HG02588 (cell line): ENCODE data around the gene SGMS1.
"Not testable (repeated sequence)": the region's sequence is repeated elsewhere in the genome, so short reads cannot be mapped to it uniquely, and the experiment has no call there.

Experiments
- ATAC-seq: cut with Tn5 transposase; IDR thresholded peaks from one replicate; pipeline ENCODE4 v1.9.1; 2021; ENCODE audit warnings: mild to moderate bottlenecking, moderate library complexity; ENCODE audit not compliant: unreplicated experiment

Gene SGMS1

DNA sequence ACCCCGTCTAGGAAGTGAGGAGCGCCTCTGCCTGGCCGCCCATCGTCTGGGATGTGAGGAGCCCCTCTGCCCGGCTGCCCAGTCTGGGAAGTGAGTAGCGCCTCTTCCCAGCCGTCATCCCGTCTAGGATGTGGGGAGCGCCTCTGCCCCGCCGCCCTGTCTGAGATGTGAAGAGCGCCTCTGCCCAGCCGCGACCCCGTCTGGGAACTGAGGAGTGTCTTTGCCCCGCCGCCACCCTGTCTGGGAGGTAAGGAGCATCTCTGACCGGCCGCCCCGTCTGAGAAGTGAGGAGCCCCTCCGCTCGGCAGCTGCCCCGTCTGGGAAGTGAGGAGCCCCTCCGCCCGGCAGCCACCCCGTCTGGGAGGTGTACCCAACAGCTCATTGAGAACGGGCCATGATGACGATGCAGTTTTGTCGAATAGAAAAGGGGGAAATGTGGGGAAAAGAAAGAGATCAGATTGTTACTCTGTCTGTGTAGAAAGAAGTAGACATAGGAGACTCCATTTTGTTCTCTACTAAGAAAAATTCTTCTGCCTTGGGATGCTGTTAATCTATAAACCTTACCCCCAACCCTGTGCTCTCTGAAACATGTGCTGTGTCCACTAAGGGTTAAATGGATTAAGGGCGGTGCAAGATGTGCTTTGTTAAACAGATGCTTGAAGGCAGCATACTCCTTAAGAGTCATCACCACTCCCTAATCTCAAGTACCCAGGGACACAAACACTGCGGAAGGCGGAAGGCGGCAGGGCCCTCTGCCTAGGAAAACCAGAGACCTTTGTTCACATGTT is 267.9 kb downstream of the SGMS1 start:
- ATAC-seq: not testable (repeated sequence)

DNA sequence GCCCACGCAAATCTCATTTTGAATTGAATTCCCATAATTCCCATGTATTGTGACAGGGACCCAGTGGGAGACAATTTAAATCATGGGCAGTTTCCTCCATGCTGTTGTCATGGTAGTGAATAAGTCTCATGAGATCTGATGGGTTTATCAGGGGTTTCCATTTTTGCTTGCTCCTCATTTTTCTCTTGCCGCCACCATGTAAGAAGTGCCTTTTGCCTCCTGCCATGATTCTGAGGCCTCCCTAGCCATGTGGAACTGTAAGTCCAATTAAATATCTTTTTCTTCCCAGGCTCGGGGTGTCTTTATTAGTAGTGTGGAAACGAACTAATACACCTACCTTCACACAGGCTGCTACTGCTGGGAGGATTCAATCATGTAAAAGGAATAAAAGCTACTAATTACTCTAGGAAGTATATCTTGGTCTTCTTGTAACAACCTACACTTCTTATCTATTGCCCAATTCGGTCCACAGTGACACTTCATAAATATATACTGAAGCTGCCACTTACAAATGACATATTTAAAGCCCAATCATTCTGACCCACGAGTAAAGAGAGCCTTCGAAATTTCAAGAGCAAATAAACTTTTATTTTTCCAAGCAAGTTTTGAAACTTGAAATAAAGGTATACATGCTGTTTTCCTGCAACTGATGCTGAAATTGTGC is 272.1 kb downstream of the SGMS1 start:
- no peak for ATAC-seq

DNA sequence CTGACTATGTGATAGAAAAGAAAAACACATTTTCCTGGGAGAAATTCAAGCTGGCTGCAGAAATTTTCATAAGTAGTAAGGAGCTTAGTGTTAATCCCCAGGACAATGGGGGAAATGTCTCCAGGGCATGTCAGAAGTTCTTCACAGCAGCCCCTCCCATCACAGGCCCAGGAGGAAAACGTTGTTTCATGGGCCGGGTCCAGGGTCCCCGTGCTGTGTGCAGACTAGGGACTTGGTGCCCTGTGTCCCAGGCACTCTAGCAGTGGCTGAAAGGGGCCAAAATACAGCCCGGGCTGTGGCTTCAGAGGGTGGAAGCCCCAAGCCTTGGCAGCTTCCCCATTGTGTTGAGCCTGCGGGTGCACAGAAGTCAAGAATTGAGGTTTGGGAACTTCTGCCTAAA is 273.4 kb downstream of the SGMS1 start:
- ATAC-seq: no peak

DNA sequence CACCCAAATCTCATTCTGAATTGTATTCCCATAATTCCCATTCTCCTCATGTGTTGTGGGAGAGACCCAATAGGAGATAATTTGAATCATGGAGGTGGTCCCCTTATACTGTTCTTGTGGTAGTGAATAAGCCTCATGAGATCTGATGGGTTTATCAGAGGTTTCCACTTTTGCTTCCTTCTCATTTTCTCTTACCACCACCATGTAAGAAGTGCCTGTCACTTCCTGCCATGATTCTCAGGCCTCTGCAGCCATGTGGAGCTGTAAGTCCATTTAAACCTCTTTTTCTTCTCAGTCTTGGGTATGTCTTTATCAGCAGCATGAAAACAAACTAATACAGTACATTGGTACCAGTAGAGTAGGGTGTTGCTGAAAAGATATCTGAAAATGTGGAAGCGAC is 274.2 kb downstream of the SGMS1 start:
- no peak for ATAC-seq

DNA sequence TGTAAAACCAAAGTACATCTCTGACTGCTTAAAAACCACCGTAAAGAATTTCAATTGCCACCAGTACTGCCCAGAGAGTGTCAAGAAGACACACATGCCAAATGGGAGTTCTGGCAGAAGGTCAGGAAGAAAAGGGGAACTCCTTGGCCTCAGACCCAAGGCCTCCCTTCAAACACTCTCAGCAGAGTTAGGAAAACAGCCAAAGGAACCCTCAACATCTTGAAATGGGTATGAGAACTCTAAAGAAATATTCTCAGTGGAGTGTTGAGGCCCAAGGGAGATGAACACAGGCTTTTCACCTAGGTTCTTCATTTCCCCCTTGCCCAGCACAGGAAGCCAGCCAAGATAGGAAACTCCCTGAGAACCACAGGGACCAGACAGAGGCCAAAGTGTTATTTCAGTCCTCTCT is 276.4 kb downstream of the SGMS1 start:
- peak; percentile 90 for ATAC-seq

DNA sequence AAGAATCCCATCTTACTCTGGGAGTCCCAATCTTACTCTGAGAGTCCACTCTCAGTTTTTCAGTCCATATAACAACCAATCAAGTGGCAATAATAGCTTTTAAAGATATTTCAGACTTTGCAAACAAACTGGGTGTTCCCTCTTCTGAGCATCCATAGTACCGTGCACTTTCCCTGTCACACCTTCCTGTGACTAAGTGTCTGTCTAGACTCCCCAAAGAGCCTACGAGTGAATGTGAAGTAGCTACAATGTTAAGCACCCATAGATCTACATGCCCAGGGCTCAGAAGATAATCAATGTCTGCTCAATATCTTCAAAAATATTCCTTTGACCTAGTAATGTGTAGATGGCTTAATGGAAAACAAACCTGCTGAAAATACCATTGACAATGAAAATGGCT is 276.8 kb downstream of the SGMS1 start:
- peak; percentile 23 for ATAC-seq

DNA sequence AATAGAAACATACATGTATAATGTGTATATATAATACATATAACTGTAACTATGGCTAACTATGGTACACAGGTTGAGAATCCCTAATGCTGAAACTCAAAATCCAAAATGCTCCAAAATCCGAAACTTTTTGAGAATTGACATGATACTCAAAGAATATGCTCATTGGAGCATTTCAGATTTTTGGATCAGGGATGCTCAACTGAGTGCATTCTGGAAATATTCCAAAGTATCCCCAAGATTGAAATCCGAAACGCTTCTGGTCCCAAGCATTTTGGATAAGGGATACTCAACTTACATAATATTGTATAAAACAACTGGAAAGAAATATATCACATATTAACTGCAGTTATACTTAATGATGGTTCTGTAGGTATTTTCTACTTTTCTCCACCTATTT is 278.2 kb downstream of the SGMS1 start:
- ATAC-seq: no peak

DNA sequence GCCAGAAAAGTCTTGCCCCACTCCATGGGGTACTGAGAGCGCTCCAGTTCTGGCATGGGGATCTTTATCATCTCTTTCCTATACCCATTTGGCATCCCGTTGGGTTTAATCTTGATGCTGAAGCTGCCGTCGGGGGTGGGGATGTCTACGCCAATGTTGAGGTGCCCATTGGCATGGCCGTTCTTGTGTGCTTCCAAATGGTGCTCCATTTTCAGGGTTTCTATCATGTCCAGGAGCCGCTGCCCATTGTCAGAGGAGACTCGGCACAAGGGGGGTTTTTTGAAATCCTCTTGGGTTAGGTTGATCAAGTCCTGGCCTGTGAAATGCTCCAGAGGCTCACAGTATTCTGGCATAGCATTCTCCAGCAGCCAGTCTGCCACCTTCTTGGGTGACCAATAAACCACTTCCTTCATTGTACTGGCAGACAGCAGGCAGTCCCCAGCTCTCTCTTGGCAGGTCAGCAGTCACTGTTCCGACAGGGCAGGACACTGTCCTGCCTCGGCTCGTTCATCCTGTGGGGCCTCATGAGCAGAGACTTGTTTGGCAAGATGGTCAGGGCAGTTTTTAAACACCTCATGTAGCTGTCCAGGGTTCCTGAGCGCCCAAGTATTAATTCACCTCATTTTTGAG is 279.9 kb downstream of the SGMS1 start:
- no peak for ATAC-seq

DNA sequence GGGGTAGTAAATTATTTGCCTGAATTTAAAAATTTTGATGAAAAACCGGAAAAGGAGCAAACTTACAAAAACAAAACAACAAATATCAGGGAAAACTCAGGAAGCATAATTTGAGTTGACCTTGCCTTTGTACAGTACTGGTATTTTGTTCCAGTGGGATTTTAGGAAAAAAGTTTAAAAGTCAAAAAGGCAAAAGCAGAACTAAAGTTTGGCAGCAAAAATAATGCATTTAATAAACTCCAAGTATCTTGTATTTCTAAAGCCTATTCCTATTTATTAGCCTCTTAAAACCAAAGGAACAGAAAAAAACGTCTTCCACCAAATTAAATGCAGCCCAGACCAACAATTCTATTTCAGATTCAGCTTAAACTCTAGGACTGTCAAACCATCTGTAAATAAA is 281.8 kb downstream of the SGMS1 start:
- ATAC-seq: no peak

DNA sequence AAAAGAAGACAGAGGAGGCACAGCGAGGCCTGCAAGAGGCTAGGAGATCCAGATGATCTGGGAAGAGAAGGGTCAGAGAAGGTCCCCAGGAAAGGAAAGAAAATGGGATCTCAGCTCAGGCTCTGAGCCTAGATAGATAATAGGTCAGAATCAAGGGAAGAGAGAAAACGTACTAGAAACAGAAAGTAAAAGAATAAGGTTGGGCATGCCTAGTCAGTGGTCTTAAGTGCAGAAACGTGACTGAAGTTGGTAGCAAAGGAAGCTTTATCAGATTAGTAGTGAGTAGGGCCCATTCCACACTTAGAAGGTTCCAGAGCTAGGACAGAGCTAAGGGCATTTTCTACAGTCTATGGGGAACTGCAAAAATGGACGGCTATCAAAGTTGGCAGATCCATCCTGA is 287.6 kb downstream of the SGMS1 start:
- ATAC-seq: no peak

DNA sequence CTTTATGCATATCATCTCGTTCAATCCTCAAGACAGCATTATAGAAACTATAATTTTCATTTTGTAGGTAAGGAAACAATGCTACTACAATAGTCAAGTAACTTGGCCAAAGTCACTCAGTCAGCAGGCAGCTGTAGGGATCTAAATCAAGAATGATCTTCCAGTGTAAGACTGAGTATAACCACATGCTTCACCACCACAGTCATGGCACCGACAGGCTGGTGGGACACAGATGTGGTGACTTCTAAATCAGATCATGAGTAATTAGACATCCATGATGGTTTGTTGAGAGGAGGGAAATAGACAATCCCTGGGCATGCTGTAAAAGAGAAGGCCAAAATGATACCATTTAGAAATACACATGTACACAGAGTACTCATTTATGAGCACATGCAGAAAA is 288.4 kb downstream of the SGMS1 start:
- no peak for ATAC-seq

DNA sequence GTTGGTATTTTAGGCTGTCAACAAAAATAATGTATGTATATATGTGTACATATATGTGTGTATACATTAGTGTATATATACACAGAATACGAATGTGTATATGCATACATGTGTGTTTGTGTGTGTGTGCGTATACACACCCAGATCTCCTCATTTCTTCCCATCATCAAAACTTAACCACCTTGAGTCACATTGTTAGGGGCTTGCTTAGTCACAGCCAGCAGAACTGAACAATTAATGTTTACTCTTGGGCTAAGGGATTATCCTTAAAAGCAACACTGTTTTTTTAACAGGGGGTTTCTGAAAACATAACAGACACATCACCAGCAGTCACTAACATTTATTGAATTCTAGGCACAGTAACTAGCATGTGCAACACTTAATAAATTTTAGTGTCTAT is 289.5 kb downstream of the SGMS1 start:
- ATAC-seq: no peak

DNA sequence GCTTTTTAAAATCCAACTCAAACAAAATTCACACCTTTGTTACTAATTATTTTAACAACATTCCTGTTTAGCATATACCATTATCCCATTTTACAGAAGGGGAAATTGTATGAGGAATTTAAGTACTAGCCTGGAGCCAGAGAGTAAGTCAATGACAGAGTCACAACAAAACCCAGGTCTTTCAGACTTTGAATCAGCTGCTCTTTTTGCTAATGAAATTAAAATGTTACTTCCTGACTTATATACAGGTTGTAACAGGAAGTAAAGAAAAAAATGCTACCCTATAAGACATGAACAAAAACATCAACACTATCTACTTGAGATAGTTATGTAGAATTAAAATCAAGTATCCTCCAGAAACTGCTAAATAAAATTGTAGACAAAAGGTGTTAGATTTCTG is 289.9 kb downstream of the SGMS1 start:
- ATAC-seq: no peak

DNA sequence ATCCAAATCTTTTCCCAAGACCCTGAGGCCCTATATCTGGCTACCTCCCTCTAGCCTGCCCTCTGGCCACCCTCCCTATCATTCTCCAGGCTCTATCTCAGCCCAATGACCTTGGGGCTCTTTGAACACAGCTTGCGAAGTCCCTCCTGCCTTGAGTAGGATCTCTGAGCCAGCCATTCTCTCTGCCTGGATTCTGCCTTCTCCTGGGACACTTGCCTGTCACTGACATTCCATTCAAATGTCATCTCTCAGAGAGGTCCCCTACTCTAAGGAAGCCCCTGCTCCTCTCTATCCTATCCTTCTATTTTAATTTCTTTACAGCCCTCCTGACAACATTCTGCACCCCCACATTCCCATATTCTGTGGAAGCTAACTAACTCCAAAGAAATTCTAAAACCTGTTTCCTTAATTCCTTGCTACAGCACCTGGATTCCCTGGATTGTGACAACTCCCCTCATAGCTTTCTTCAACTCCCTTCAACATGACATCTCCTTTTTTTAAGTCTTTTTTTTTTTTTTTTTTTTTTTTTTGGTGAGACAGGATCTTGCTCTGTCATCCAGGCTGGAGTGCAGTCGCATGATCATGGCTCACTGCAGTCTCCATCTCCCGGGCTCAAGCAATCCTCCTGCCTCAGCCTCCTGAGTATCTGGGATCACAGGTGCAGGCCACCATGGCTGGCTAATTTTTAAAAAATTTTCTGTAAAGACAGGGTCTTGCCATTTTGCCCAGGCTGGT is 291.5 kb downstream of the SGMS1 start:
- no peak for ATAC-seq

DNA sequence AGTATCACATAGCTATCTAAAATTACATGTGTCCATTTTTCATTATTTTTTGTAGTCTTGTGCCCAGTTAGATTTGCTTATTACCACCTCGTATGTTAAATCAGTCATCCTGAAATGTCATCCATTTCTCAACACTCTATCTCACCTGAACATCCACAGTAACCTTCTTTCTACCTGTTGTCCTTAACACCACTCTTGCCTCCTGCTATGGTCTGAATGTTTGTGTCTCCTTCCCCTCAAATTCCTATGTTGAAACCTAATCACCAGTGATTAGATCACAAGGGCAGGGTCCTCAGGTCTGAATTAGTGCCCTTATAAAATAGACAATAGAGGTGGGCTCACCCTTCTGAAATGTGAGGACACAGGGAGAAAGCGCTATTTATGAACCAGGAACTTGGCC is 292.3 kb downstream of the SGMS1 start:
- ATAC-seq: no peak

DNA sequence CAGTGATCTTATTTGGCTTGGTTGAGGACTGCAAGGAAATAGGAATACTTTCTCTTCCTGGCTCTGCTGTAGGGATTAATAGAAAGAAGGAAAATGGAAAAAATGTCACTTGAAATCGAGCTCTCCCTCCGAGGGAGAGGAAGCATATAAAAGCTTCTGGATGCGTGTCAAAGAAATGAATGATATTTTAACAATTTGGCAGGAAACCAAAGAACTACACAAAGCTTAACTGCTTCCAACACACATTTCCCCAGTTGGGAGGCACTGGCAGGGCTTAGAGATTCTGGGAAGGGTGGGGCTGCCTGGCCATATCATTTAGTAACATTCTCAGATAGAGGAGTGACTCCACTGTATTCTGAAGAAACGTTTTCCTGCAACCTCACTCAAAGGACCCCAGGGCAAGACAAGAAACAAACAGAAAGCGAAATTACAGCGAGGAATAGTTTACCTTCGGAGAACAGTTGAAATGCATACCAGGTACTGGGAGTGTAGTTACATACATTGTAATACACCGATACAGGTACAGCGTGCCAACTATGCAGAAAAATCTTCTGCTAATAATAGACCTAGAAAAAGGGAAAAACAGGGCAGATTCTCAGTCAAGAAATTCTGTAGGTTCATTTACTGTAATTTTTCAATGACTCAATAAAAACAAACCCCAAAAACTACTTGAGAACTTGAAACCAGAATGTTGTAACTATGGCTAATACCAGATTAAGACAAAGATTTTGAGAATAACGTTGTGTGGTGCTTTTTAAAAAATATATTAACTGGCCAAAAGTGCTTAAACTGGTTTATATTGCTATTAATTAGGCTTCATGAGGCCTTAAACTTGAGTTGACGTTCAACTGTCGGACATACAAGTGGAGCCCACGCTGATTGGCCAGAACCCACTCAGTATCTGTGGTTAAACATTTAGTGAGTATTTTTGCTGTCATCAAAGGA is 296.7 kb downstream of the SGMS1 start:
- no peak for ATAC-seq

DNA sequence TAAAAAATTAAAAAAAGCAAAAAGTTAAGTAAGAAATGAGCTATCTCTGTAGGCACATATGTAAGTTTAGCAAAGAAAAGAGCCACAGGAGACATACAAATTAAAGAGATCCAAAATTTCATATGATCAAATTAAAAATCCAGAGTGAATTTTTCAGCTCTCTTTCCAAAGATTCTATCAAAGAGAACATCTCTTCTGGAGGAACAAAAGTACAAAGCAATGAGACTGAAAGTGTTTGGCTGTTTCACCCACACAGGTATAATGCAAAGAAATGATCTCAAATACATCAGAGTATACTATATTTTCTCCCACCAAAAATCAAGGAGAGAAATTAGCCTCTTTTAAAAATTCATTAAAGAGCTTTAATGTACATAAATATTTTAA is 297.6 kb downstream of the SGMS1 start:
- no peak for ATAC-seq

DNA sequence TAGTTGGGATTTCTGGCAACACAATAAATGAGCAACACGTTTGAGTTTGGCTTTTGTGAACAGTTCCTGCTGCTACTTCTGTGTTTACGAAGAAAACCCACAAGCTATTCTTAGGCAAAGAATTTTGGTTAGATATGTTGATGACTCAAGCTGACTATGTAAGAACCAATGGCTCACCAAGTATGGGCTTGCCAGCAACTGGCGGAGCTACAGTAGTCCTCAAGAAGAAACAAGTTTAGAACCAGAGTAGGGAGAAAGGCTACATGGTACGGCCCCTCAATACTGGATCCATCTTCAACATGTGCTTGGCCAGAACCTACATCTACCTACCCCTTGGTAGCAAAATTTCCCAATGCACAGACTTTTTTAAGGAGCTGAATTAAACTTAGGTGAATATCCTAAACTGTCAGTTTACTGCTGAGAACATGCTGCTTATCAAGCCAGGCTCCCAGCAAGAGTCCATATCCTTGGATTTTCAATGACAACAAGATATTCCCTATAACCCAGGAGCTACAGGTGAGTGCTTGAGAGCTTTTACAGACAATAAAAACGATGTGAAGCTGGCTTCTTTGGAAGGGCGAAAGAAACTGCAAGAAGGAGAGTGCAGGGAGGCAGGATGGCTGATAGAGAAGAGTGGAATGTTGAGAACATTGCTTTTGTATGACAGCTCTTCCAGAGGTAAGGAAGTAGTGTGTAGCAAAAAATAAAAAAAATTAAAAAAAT is 298.1 kb downstream of the SGMS1 start:
- peak; percentile 66 for ATAC-seq

DNA sequence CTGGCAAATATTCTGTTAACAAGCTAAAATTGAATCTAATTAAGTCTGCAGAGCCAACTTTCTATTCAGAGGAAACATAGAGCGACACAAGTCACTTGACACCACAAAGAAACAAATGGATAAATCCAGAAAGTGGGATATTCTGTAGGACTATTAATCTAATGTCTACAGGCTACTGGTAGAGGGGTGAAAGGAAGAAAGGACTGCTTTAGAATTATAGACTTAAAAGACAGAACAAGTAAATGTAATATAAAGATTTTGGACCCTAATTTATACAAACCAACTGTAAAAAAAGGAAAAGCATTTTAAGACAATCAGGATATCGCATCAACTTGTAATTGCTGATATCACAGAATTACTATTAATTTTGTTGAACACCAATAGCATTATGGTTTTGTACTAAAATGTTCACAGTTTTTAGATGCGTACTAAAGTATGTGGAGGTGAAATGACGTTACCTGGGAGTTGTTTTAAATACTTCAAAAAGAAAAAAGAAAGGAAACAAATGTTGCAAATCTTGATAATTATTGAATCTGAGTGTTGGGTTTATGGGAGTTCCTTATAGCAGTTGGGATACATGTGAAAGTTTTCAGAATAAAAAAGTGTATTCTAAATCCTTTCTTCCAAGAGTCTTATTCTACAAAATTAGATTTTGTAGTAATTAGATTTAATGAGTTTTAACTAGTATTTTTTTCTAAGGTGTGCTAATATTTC is 298.9 kb downstream of the SGMS1 start:
- ATAC-seq: no peak
